T-helper 9 cell (primary cell): ENCODE data around the gene MAMSTR.
"Not testable (repeated sequence)": the region's sequence is repeated elsewhere in the genome, so short reads cannot be mapped to it uniquely, and the experiment has no call there.

Source experiments
- DNase-seq: peaks from one replicate; pipeline ENCODE4 v3.0.0-alpha.2; 2020

Gene MAMSTR

GRCh38 chr19:48683349-48683748 is 36.2 kb downstream of the MAMSTR start:
- DNase-seq, result no peak

- no peak for DNase-seq
Measured at GRCh38 chr19:48681127-48681470, 38.4 kb downstream of the MAMSTR start.

GRCh38 chr19:48680436-48681126 is 38.9 kb downstream of the MAMSTR start:
- DNase-seq, result no peak

- DNase-seq, result not testable (repeated sequence)
Measured at GRCh38 chr19:48680006-48680405, 39.5 kb downstream of the MAMSTR start.

- DNase-seq, result no peak
Measured at GRCh38 chr19:48678201-48678600, 41.3 kb downstream of the MAMSTR start.

GRCh38 chr19:48676887-48677286 is 42.6 kb downstream of the MAMSTR start:
- DNase-seq, result no peak

- no peak for DNase-seq
Measured at GRCh38 chr19:48676487-48676886, 43.0 kb downstream of the MAMSTR start.

GRCh38 chr19:48674921-48675824 is 44.4 kb downstream of the MAMSTR start:
- peak; percentile 61 for DNase-seq

GRCh38 chr19:48674216-48674809 is 45.2 kb downstream of the MAMSTR start:
- DNase-seq, result no peak

GRCh38 chr19:48673436-48674100 is 46.0 kb downstream of the MAMSTR start:
- DNase-seq, result no peak

GRCh38 chr19:48672994-48673393 is 46.5 kb downstream of the MAMSTR start, which contains the start of gene NTN5:
TSS of gene NTN5 (minus strand) at chr19:48673017. CDS start at chr19:48670986, 2,031 bp downstream.
- DNase-seq, result no peak

- no peak for DNase-seq
Measured at GRCh38 chr19:48671446-48671995, 48.0 kb downstream of the MAMSTR start.

- DNase-seq, result no peak
Measured at GRCh38 chr19:48670699-48671445, 48.7 kb downstream of the MAMSTR start.

GRCh38 chr19:48669903-48670668 is 49.4 kb downstream of the MAMSTR start:
- no peak for DNase-seq

GRCh38 chr19:48668761-48669160 is 50.8 kb downstream of the MAMSTR start:
- no peak for DNase-seq

- no peak for DNase-seq
Measured at GRCh38 chr19:48668332-48668731, 51.2 kb downstream of the MAMSTR start.

- no peak for DNase-seq
Measured at GRCh38 chr19:48665786-48666185, 53.7 kb downstream of the MAMSTR start.

GRCh38 chr19:48664476-48664875 is 55.0 kb downstream of the MAMSTR start:
- no peak for DNase-seq

- DNase-seq, result no peak
Measured at GRCh38 chr19:48663667-48664066, 55.9 kb downstream of the MAMSTR start.
